Measurements from ENCODE around the gene IL20RA. TPM values are rescaled to one million over a fixed set of nuclear protein-coding genes. Genes with fewer than 3 reads are reported as not detected.

IL20RA gene
- total RNA-seq, 1 experiment from 2014 or later = not detected

GRCh38 chr6:137046871-137047412 lies 2.2 kb upstream of the IL20RA start:
- no peak for DNase-seq (ENCODE audit: low spot score)

GRCh38 chr6:137045222-137045789 lies 541 bp upstream of the IL20RA start:
- DNase-seq (ENCODE audit: low spot score) = no peak

- DNase-seq (ENCODE audit: low spot score) = no peak
These were observed 927 bp downstream of the IL20RA start for GRCh38 chr6:137043710-137044365.

- no peak for DNase-seq (ENCODE audit: low spot score)
These were observed 4.4 kb downstream of the IL20RA start for GRCh38 chr6:137040393-137040792.

DNA sequence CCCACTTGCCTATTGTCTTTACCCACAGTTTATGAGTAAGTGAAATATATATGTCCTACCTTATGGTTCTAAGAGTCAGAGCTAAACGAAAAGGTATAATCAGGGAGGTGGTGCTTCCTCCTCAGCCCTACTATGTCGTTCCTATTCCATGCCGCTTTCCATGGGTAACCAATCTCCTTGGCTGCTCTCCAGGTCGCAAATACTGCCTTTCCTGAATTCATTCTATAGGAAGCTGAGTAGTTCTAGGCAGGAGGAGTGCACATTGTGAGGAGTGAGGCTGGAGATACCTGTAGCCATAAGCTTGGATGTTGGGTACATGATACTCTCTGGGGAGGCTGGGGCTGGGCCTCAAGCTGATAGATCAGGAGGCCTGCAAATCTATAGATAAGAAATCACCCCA lies 5.8 kb downstream of the IL20RA start:
- no peak for DNase-seq (ENCODE audit: low spot score)

- no peak for DNase-seq (ENCODE audit: low spot score)
These were observed 8.0 kb downstream of the IL20RA start for GRCh38 chr6:137036566-137037300.

DNA sequence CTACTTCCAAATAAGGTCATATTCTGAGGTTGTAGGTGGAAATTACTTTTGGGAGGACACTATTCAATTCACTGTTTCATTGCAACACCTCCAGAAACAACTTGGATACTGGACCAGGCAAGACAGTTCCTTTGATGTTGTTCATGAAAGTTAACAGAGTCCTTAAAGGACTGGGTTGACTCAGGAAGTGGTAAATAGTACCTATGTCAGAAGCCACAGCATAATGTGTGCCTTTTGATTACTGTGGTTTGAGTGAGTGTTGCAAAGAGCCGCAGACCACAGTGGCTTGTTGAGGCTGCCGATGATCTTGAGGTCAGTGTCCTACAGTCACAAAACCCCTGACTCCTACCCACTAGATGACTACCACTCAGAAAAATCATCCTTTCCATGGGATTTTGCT lies 10.9 kb downstream of the IL20RA start:
- DNase-seq (ENCODE audit: low spot score) = peak; percentile 65

DNA sequence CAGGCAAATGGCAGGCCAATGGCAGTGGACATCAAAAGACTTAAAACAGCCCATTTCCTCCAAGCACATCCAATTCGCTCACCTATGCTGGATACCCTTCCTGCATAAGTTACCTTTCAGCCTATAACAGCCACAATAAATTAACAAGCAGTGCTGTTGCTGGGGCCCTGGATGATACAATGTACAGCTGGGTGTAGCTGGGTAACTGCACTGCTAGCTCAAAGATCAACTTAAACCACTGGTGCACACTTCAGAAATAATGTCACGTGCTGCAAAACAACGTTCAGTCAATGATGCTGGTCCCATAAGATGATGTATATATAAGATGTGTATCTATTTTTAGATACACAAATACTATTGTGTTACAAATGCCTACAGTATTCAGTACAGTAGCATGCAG lies 13.6 kb downstream of the IL20RA start:
- no peak for DNase-seq (ENCODE audit: low spot score)

- no peak for DNase-seq (ENCODE audit: low spot score)
These were observed 15.9 kb downstream of the IL20RA start for GRCh38 chr6:137028912-137029311.

DNA sequence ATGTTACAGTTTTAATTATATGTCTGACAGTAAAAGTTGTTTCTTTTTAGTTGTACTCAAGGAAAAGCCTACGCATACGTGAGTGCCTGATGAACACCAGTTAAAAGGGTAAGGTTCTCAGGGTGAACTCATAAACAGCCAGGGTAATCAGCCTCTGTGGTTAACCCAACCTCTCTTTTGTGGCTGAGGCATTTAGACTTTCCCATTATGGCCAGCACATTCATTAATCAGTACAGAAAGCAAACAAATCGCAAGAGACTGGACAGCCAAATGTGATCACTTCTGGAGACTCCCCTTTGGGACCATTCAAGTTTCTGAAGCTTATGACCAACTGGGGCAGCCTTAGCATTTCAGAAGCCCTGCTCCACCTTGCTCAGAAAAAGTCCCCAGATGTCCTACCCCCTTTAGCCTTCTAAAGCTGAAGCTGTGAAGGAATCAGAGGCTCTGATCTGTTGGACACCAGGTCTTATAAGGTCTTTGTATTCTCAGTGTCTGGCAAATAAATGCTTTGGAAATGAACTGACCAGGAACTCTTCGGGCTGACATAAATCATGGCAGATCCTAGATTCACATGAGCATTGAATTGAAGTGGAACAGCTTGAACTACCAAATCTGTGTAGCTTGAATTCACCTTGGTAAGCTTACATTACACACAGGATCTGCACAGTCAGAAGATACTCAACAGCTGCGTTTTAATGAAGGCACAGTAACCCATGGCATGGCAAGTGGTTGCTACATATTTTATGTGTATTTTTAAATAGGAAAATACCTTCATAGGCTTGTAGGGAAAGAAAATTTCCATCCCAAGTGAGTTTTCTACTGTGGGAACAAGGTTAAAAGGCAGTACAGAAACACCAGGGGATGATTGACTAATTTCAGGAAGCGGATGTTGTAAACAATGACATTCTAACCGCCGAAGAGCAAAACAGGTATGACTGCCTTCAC lies 18.7 kb downstream of the IL20RA start:
- no peak for DNase-seq (ENCODE audit: low spot score)

DNA sequence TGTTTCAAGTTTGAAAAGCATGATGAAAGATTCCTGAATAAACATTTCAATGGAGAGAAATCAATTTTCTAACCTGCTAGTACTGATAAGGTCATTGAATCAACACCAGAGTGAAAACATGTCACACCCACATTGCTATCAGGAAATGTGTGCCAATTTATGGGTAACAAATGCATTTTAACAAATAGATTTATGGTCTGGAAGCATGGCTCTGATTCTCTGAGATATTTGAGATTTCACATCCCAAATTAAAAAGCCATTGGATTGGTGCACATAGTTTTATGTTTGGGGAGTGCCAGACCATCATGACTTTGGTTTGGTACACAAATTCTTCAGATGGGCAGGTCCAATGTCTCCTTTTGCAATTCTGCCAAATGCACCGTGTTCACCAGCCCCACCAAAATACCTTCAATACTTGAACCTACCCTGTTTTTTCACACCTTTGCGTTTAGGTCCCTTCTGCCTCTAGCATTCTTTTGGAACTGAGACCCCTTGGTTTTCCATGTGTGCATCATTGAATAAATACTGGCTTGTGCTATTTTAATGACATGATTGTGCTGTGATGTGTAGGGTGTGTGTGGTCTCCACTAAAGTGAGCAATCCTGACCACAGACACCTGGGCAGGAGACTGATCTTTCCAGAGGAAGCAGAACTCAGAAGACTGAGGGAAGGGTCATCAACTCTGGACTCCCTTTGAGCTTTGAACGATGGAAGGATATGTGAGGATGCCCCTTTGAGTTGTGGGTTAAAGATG lies 20.4 kb downstream of the IL20RA start:
- DNase-seq (ENCODE audit: low spot score) = no peak

GRCh38 chr6:137020776-137021175 lies 24.0 kb downstream of the IL20RA start:
- DNase-seq (ENCODE audit: low spot score) = no peak

GRCh38 chr6:137019476-137020272 lies 25.1 kb downstream of the IL20RA start:
- DNase-seq (ENCODE audit: low spot score) = no peak

- no peak for DNase-seq (ENCODE audit: low spot score)
These were observed 27.7 kb downstream of the IL20RA start for GRCh38 chr6:137017081-137017480.

- peak; percentile 69 for DNase-seq (ENCODE audit: low spot score)
These were observed 28.4 kb downstream of the IL20RA start for GRCh38 chr6:137016356-137016755.

- DNase-seq (ENCODE audit: low spot score) = no peak
These were observed 28.8 kb downstream of the IL20RA start for GRCh38 chr6:137015943-137016342.

GRCh38 chr6:137013738-137014602 lies 30.8 kb downstream of the IL20RA start:
- peak; percentile 60 for DNase-seq (ENCODE audit: low spot score)

DNA sequence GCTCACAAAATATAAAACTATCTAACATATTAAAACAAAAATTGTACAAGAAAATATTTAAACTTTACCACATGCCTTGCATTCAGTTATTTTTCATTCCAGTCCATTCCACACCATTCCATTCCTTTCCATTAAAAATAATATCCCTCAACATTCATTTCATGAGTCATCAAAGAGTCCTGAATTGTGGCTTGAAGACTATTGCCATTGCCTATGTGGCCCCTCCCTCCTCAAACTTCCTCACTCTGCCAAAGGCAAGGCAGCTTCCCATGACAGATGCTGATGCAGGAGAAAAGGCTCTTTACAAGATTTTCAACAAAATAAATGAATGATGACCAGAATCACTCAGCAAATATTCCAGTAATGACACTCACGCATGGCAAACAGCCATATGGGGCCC lies 31.7 kb downstream of the IL20RA start:
- DNase-seq (ENCODE audit: low spot score) = peak; percentile 71

DNA sequence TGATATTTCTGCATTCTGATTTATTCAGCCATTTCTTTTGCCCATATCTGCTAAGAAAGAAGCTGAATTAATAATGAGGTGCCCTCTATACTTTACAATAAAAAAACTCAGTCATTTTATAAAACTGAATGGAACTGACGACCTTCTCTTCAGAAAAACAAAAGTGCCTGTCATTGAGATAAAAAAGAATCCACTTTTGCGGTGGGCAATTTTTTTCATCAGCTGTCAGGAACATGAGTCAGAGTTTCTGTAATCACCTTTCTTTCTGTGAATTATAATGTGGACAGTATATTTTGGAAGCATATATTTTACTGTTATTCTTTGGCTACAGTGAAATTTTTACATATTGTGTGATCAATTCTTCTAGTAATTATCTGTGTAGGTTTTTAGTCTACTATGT lies 33.4 kb downstream of the IL20RA start:
- no peak for DNase-seq (ENCODE audit: low spot score)
